Caco-2 (cell line): ENCODE measurements around the gene PLXNA2. TPM values are rescaled to one million over a fixed set of nuclear protein-coding genes. Genes with fewer than 3 reads are reported as not detected.

ENCODE experiments used
- BruUV-seq: library from RNA; stranded (reverse); fragments of 400-500 nt; replicated peaks from 2 replicates; lab custom pipeline; 2021; lab: Mats Ljungman, UMichigan
- CTCF ChIA-PET: fragments of 300-600 bp; sonication (Branson Sonifier 250); formaldehyde crosslinking; loops from one replicate; lab custom pipeline; 2022; ENCODE audit warnings: antibody characterized with exemption; lab: Charles Lee
- POLR2A ChIA-PET: fragments of 300-600 bp; sonication (Branson Sonifier 250); formaldehyde crosslinking; loops from one replicate; lab custom pipeline; 2022; ENCODE audit warnings: antibody characterized with exemption; lab: Charles Lee
- DNase-seq, 2 experiments: peaks; one replicate each; pipeline versions ENCODE4 v3.0.0 to v3.0.0-alpha.2; 2020 to 2022
- H3K27me3 ChIP-seq: replicated peaks from 2 replicates; pipeline ENCODE4 v1.6.0; 2011; ENCODE audit warnings: low read length; ENCODE audit not compliant: control insufficient read depth, insufficient read depth
- H3K36me3 ChIP-seq: 2 replicates; pipeline ENCODE4 v1.5.1; 2011; ENCODE audit warnings: low read length; ENCODE audit not compliant: control insufficient read depth, insufficient read depth
- H3K4me1 ChIP-seq: fragments of 250-450 bp; sonication (Bioruptor Pico); 2 replicates; pipeline ENCODE4 v1.5.1; 2020; ENCODE audit warnings: mild to moderate bottlenecking
- H3K4me3 ChIP-seq: 2 replicates; pipeline ENCODE4 v1.5.1; 2011; ENCODE audit warnings: low read depth, mild to moderate bottlenecking, control low read depth, low read length
- H3K9me3 ChIP-seq: fragments of 250-450 bp; sonication (Bioruptor Pico); 2 replicates; pipeline ENCODE4 v1.5.1; 2020; ENCODE audit warnings: mild to moderate bottlenecking, moderate library complexity
- H3K27ac Mint-ChIP-seq: one replicate; pipeline ENCODE4 v1.8.0; 2022; ENCODE audit warnings: mixed read lengths; ENCODE audit not compliant: unreplicated experiment
- H3K27me3 Mint-ChIP-seq: one replicate; pipeline ENCODE4 v1.8.0; 2022; ENCODE audit warnings: mixed read lengths; ENCODE audit not compliant: insufficient read depth, unreplicated experiment
- H3K36me3 Mint-ChIP-seq: one replicate; pipeline ENCODE4 v1.8.0; 2022; ENCODE audit warnings: mild to moderate bottlenecking, mixed read lengths; ENCODE audit not compliant: insufficient read depth, unreplicated experiment
- H3K4me1 Mint-ChIP-seq: one replicate; pipeline ENCODE4 v1.8.0; 2022; ENCODE audit warnings: low read depth, mixed read lengths; ENCODE audit not compliant: unreplicated experiment
- H3K4me3 Mint-ChIP-seq: one replicate; pipeline ENCODE4 v1.8.0; 2022; ENCODE audit warnings: mild to moderate bottlenecking, moderate library complexity, mixed read lengths; ENCODE audit not compliant: unreplicated experiment
- H3K9me3 Mint-ChIP-seq: one replicate; pipeline ENCODE4 v1.8.0; 2022; ENCODE audit warnings: mixed read lengths; ENCODE audit not compliant: unreplicated experiment
- CTCF ChIP-seq, 2 experiments: fragments of 200-600 bp in 1 of 2; IDR thresholded peaks; 1 replicate in 1 of 2; 2 replicates in 1 of 2; pipeline versions ENCODE4 v1.5.1 to v1.8.0; 2011 to 2022; ENCODE audit warnings: antibody characterized with exemption in 1 of 2, control low read depth in 1 of 2, inconsistent platforms in 1 of 2, low read depth in 1 of 2, low read length in 1 of 2, mild to moderate bottlenecking in 1 of 2, moderate library complexity in 1 of 2; ENCODE audit not compliant: insufficient read depth in 1 of 2, severe bottlenecking in 1 of 2, unreplicated experiment in 1 of 2
- intact Hi-C: fragments of 100-400 bp; cut with micrococcal nuclease; formaldehyde crosslinking; loops from one replicate; pipeline ENCODE4 v1.10.0; 2022; ENCODE audit not compliant: unreplicated experiment
- total RNA-seq: library from RNA; stranded (reverse); gene quantifications from 2 replicates; pipeline ENCODE4 v1.2.3, GENCODE V29; 2022

The PLXNA2 gene
- total RNA-seq, 1 experiment from 2014 or later: 3.2 TPM

GRCh38 chr1:208101661-208102431 lies 142.3 kb downstream of the PLXNA2 start:
- Mint-ChIP-seq H3K36me3 (no peaks in the 10 kb centered on the region), H3K4me3 (no peak overlapping the region), H3K27ac (no peak overlapping the region), H3K9me3 (no peaks in the 10 kb centered on the region), H3K27me3 (no peaks in the 10 kb centered on the region), H3K4me1 (no peaks in the 10 kb centered on the region)
- Histone ChIP-seq H3K4me1 (peaks cover 8% of the 10 kb centered on the region; the same call in 1 of the 2 replicates), H3K4me3 (no peak overlapping the region), H3K36me3 (no peaks in the 10 kb centered on the region), H3K27me3 (no peaks in the 10 kb centered on the region), H3K9me3 (no peaks in the 10 kb centered on the region)
- BruUV-seq: no TSS peak
- DNase-seq: no peak
- CTCF ChIA-PET: interaction anchor here (0.8 to 2.1 kb wide), 2 partner anchors 12 to 80 kb away, joined by 3 to 10 read pairs; no protein-coding TSS in a partner anchor
- intact Hi-C loops: no loop called here
- POLR2A ChIA-PET: no interaction called here
- no peak for TF ChIP-seq CTCF (IDR thresholded peaks at IDR 0.05; ENCODE audit: insufficient read depth in 1 of 2, low read depth in 1 of 2, low read length in 1 of 2, severe bottlenecking in 1 of 2, unreplicated experiment in 1 of 2)

GRCh38 chr1:208100906-208101305 lies 143.3 kb downstream of the PLXNA2 start:
- H3K4me1 Mint-ChIP-seq: no peaks in the 10 kb centered on the region
- no peaks in the 10 kb centered on the region for H3K27me3 ChIP-seq
- no peak overlapping the region for H3K27ac Mint-ChIP-seq
- no peak overlapping the region for H3K4me3 ChIP-seq
- BruUV-seq: no TSS peak
- H3K36me3 Mint-ChIP-seq: no peaks in the 10 kb centered on the region
- H3K27me3 Mint-ChIP-seq: no peaks in the 10 kb centered on the region
- no peak overlapping the region for H3K4me3 Mint-ChIP-seq
- H3K4me1 ChIP-seq: peaks cover 8% of the 10 kb centered on the region; the same call in 1 of the 2 replicates
- no peaks in the 10 kb centered on the region for H3K9me3 Mint-ChIP-seq
- TF ChIP-seq CTCF (IDR thresholded peaks at IDR 0.05; ENCODE audit: insufficient read depth in 1 of 2, low read depth in 1 of 2, low read length in 1 of 2, severe bottlenecking in 1 of 2, unreplicated experiment in 1 of 2): no peak
- H3K9me3 ChIP-seq: no peaks in the 10 kb centered on the region
- intact Hi-C loops: no loop called here
- CTCF ChIA-PET: interaction anchor here (0.6 to 2.1 kb wide), 2 partner anchors 79 to 110 kb away, joined by 4 to 10 read pairs; no protein-coding TSS in a partner anchor
- H3K36me3 ChIP-seq: no peaks in the 10 kb centered on the region
- DNase-seq: no peak
- POLR2A ChIA-PET: no interaction called here

- TF ChIP-seq CTCF (IDR thresholded peaks at IDR 0.05; ENCODE audit: insufficient read depth in 1 of 2, low read depth in 1 of 2, low read length in 1 of 2, severe bottlenecking in 1 of 2, unreplicated experiment in 1 of 2): no peak
- intact Hi-C loops: no loop called here
- Mint-ChIP-seq H3K9me3 (no peaks in the 10 kb centered on the region), H3K4me3 (no peak overlapping the region), H3K27me3 (no peaks in the 10 kb centered on the region), H3K4me1 (no peaks in the 10 kb centered on the region), H3K36me3 (no peaks in the 10 kb centered on the region), H3K27ac (no peak overlapping the region)
- H3K9me3 ChIP-seq: no peaks in the 10 kb centered on the region
- no TSS peak for BruUV-seq
- ChIA-PET POLR2A (no interaction called here), CTCF (interaction anchor here (2.1 kb wide), 1 partner anchor 78 kb away, joined by 10 read pairs; no protein-coding TSS in a partner anchor)
- H3K4me3 ChIP-seq: no peak overlapping the region
- H3K27me3 ChIP-seq: no peaks in the 10 kb centered on the region
- H3K36me3 ChIP-seq: no peaks in the 10 kb centered on the region
- no peak for DNase-seq
- peaks cover 8% of the 10 kb centered on the region; the same call in 1 of the 2 replicates for H3K4me1 ChIP-seq
Observed at GRCh38 chr1:208100106-208100505, 144.1 kb downstream of the PLXNA2 start.
